ENCODE data around the gene CBX2.
"Not testable (repeated sequence)": the region's sequence is repeated elsewhere in the genome, so short reads cannot be mapped to it uniquely, and the experiment has no call there.

The CBX2 gene

GRCh38 chr17:79749156-79749815 is 28.7 kb upstream of the CBX2 start:
- in situ Hi-C loops (cut with MboI; ENCODE audit: low sequenced_read_pairs): no loop called here

GRCh38 chr17:79749958-79750357 is 28.0 kb upstream of the CBX2 start:
- in situ Hi-C loops (cut with MboI; ENCODE audit: low sequenced_read_pairs): no loop called here
- no peak overlapping the region for H3K4me3 ChIP-seq
- no peaks in the 10 kb centered on the region for H3K9me3 ChIP-seq
- no peaks in the 10 kb centered on the region for H3K36me3 ChIP-seq (replicated peaks)
- H3K4me1 ChIP-seq: peaks cover 19% of the 10 kb centered on the region
- no peak for DNase-seq (ENCODE audit: low spot score in 2 of 2)
- no peaks in the 10 kb centered on the region for H3K27me3 ChIP-seq (ENCODE audit: low read depth)

More at GRCh38 chr17:79749156-79749815, 28.7 kb upstream of the CBX2 start:
- Histone ChIP-seq H3K4me3 (no peak overlapping the region), H3K36me3 (replicated peaks) (no peaks in the 10 kb centered on the region), H3K27me3 (ENCODE audit: low read depth) (no peaks in the 10 kb centered on the region), H3K4me1 (peaks cover 19% of the 10 kb centered on the region), H3K9me3 (no peaks in the 10 kb centered on the region)
- peak; percentile 52 to 74 for DNase-seq (ENCODE audit: low spot score in 2 of 2)

GRCh38 chr17:79750650-79751545 is 27.1 kb upstream of the CBX2 start:
- no peak for DNase-seq (ENCODE audit: low spot score in 2 of 2)
- Histone ChIP-seq H3K4me1 (peaks cover 19% of the 10 kb centered on the region), H3K4me3 (no peak overlapping the region), H3K9me3 (no peaks in the 10 kb centered on the region), H3K27me3 (ENCODE audit: low read depth) (no peaks in the 10 kb centered on the region), H3K36me3 (replicated peaks) (no peaks in the 10 kb centered on the region)
- in situ Hi-C loops (cut with MboI; ENCODE audit: low sequenced_read_pairs): no loop called here

GRCh38 chr17:79752175-79752574 is 25.8 kb upstream of the CBX2 start:
- peaks cover 19% of the 10 kb centered on the region for H3K4me1 ChIP-seq

GRCh38 chr17:79754370-79754769 is 23.6 kb upstream of the CBX2 start:
- peaks cover 8% of the 10 kb centered on the region for H3K4me1 ChIP-seq
- no peaks in the 10 kb centered on the region for H3K9me3 ChIP-seq
- in situ Hi-C loops (cut with MboI; ENCODE audit: low sequenced_read_pairs): no loop called here
- DNase-seq (ENCODE audit: low spot score in 2 of 2): no peak
- H3K36me3 ChIP-seq (replicated peaks): no peaks in the 10 kb centered on the region
- no peaks in the 10 kb centered on the region for H3K27me3 ChIP-seq (ENCODE audit: low read depth)
- no peak overlapping the region for H3K4me3 ChIP-seq

More at GRCh38 chr17:79752175-79752574, 25.8 kb upstream of the CBX2 start:
- in situ Hi-C loops (cut with MboI; ENCODE audit: low sequenced_read_pairs): no loop called here
- H3K4me3 ChIP-seq: no peak overlapping the region
- no peaks in the 10 kb centered on the region for H3K9me3 ChIP-seq
- DNase-seq (ENCODE audit: low spot score in 2 of 2): no peak
- no peaks in the 10 kb centered on the region for H3K27me3 ChIP-seq (ENCODE audit: low read depth)
- no peaks in the 10 kb centered on the region for H3K36me3 ChIP-seq (replicated peaks)

GRCh38 chr17:79754903-79755302 is 23.0 kb upstream of the CBX2 start:
- H3K4me1 ChIP-seq; H3K4me3 ChIP-seq; in situ Hi-C loops (cut with MboI; ENCODE audit: low sequenced_read_pairs); H3K27me3 ChIP-seq (ENCODE audit: low read depth); H3K9me3 ChIP-seq; DNase-seq (ENCODE audit: low spot score in 2 of 2); H3K36me3 ChIP-seq (replicated peaks): not testable (repeated sequence)

- Histone ChIP-seq H3K36me3 (replicated peaks) (no peaks in the 10 kb centered on the region), H3K4me3 (no peak overlapping the region), H3K9me3 (no peaks in the 10 kb centered on the region), H3K27me3 (ENCODE audit: low read depth) (no peaks in the 10 kb centered on the region), H3K4me1 (no peaks in the 10 kb centered on the region; the same call in 1 of the 2 replicates)
- in situ Hi-C loops (cut with MboI; ENCODE audit: low sequenced_read_pairs): no loop called here
- DNase-seq (ENCODE audit: low spot score in 2 of 2): no peak
These were observed 22.4 kb upstream of the CBX2 start for GRCh38 chr17:79755591-79755990.

GRCh38 chr17:79757140-79757745 is 20.7 kb upstream of the CBX2 start:
- Histone ChIP-seq H3K4me1 (no peaks in the 10 kb centered on the region), H3K36me3 (replicated peaks) (no peaks in the 10 kb centered on the region), H3K4me3 (no peak overlapping the region), H3K27me3 (ENCODE audit: low read depth) (no peaks in the 10 kb centered on the region), H3K9me3 (no peaks in the 10 kb centered on the region)
- no peak for DNase-seq (ENCODE audit: low spot score in 2 of 2)
- in situ Hi-C loops (cut with MboI; ENCODE audit: low sequenced_read_pairs): no loop called here

GRCh38 chr17:79758271-79758670 is 19.7 kb upstream of the CBX2 start:
- Histone ChIP-seq H3K4me3 (no peak overlapping the region), H3K9me3 (no peaks in the 10 kb centered on the region), H3K27me3 (ENCODE audit: low read depth) (no peaks in the 10 kb centered on the region), H3K4me1 (no peaks in the 10 kb centered on the region), H3K36me3 (replicated peaks) (no peaks in the 10 kb centered on the region)
- no peak for DNase-seq (ENCODE audit: low spot score in 2 of 2)
- in situ Hi-C loops (cut with MboI; ENCODE audit: low sequenced_read_pairs): no loop called here

GRCh38 chr17:79760197-79760906 is 17.6 kb upstream of the CBX2 start:
- Histone ChIP-seq H3K4me1 (no peaks in the 10 kb centered on the region), H3K9me3 (no peaks in the 10 kb centered on the region), H3K27me3 (ENCODE audit: low read depth) (no peaks in the 10 kb centered on the region), H3K36me3 (replicated peaks) (no peaks in the 10 kb centered on the region), H3K4me3 (no peak overlapping the region)
- DNase-seq (ENCODE audit: low spot score in 2 of 2): no peak
- in situ Hi-C loops (cut with MboI; ENCODE audit: low sequenced_read_pairs): no loop called here

GRCh38 chr17:79761894-79762589 is 15.9 kb upstream of the CBX2 start:
- Histone ChIP-seq H3K4me3 (no peak overlapping the region), H3K4me1 (no peaks in the 10 kb centered on the region), H3K36me3 (replicated peaks) (no peaks in the 10 kb centered on the region), H3K9me3 (no peaks in the 10 kb centered on the region), H3K27me3 (ENCODE audit: low read depth) (no peaks in the 10 kb centered on the region)
- no peak for DNase-seq (ENCODE audit: low spot score in 2 of 2)
- in situ Hi-C loops (cut with MboI; ENCODE audit: low sequenced_read_pairs): no loop called here

GRCh38 chr17:79765708-79766107 is 12.2 kb upstream of the CBX2 start:
- Histone ChIP-seq H3K4me3 (no peak overlapping the region), H3K36me3 (replicated peaks) (no peaks in the 10 kb centered on the region), H3K27me3 (ENCODE audit: low read depth) (no peaks in the 10 kb centered on the region), H3K4me1 (no peaks in the 10 kb centered on the region), H3K9me3 (peaks cover 4% of the 10 kb centered on the region; the same call in 1 of the 2 replicates)
- in situ Hi-C loops (cut with MboI; ENCODE audit: low sequenced_read_pairs): no loop called here
- DNase-seq (ENCODE audit: low spot score in 2 of 2): no peak

All from HAP-1 (cell line).